Neural progenitor cell (in vitro differentiated cells): Measurements from ENCODE around the gene SMG7.

ENCODE experiments used
- CTCF ChIP-seq: fragments of 200-600 bp; sonication (generic); IDR thresholded peaks from 2 replicates; pipeline ENCODE4 v1.5.1; 2017; ENCODE audit warnings: antibody characterized with exemption, mild to moderate bottlenecking
- EZH2 ChIP-seq: fragments of 200-600 bp; sonication (generic); IDR thresholded peaks from 2 replicates; pipeline ENCODE4 v1.6.1; 2017; ENCODE audit warnings: antibody characterized with exemption, mild to moderate bottlenecking, moderate library complexity
- EZH2phosphoT487 ChIP-seq: fragments of 200-600 bp; sonication (generic); IDR thresholded peaks from 2 replicates; pipeline ENCODE4 v1.6.1; 2017; ENCODE audit warnings: antibody characterized with exemption

DNA sequence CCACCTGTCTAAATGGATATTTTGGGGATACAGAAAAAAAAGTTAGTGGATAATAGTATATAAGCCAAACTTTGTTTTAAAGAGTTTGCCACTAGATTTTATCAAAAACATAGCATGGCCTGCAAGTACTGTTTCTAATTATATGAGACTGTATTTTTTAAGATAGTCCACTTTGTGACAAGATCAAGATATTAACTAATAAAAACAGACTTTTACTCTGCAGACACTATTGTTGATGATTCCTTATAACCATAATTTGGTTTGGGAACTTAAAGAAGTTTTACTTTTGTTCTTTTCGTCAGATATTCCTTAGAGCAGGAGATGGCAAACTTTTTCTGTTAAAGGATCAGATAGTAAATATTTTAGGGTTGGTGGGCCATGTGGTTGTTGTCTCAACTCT lies 36.4 kb downstream of the SMG7 start:
- TF ChIP-seq CTCF (no peak), EZH2phosphoT487 (no peak), EZH2 (no peak)
